Hepatic stellate cell (primary cell): ENCODE data around the gene TMEM207.

Experiments
- DNase-seq: peaks from one replicate; pipeline ENCODE4 v3.0.0; 2011; ENCODE audit warnings: low spot score

TMEM207 gene

GRCh38 chr3:190385731-190386688 lies 63.7 kb downstream of the TMEM207 start:
- peak; percentile 45 for DNase-seq

- DNase-seq = no peak
Observed at GRCh38 chr3:190384309-190384756, 65.4 kb downstream of the TMEM207 start.

DNA sequence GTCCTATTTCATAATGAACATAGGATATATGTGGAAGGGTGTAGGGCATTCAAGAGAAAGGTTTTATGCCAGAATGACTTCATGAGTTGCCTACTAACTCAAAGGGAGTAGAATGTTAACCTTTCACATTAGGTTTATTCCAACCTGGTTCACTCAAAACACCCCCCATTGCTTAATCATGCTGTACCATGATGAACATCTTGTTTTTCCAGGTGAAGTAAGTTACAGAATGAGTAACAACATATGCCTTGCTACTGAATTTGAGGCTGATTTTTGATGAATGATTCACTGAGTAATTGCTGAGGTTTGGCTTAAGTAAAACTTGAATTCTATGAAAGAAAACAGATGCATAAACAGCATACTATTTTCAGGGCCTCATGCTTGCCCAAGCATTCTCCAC lies 67.6 kb downstream of the TMEM207 start:
- DNase-seq = no peak

GRCh38 chr3:190381441-190381840 lies 68.3 kb downstream of the TMEM207 start:
- no peak for DNase-seq

DNA sequence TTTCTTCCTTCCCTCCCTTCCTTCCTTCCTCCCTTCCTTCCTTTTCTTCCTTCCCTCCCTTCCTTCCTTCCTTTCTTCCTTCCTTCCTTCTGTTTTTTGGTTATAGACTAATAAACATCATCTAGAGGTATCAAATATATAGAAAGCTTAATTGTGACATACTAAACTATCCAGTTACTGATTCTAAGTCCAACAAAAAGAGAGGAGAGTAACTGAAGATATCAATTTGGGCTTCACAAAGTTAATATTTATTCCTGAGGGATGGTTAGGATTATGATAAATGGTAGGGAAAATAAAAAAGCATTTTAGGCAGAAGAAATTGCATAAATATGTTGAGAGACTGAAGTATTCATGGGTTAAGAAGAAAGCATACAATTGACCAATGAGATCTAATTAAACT lies 69.5 kb downstream of the TMEM207 start:
- DNase-seq = no peak
